Transverse colon (tissue), 4 donors: ENCODE results near the gene GLIS1. TPM values are rescaled to one million over a fixed set of nuclear protein-coding genes. Genes with fewer than 3 reads are reported as not detected.

Source experiments
- DNase-seq: peaks from one replicate; pipeline ENCODE4 v3.0.0-alpha.2; 2019
- H3K27ac ChIP-seq, 4 donors: fragments of 200-600 bp; sonication (generic); 2 replicates each; pipeline ENCODE4 v1.5.1; 2016 to 2018; ENCODE audit warnings: inconsistent platforms in 4 of 4
- H3K27me3 ChIP-seq: fragments of 200-600 bp; sonication (generic); 2 replicates; pipeline ENCODE4 v1.5.1; 2017; ENCODE audit warnings: inconsistent platforms
- H3K36me3 ChIP-seq, 4 donors: fragments of 200-600 bp; sonication (generic); 2 replicates each; pipeline ENCODE4 v1.5.1; 2017 to 2019; ENCODE audit warnings: inconsistent platforms in 4 of 4
- H3K4me1 ChIP-seq, 4 donors: fragments of 200-600 bp; sonication (generic); 2 replicates each; pipeline ENCODE4 v1.5.1; 2017 to 2020; ENCODE audit warnings: inconsistent platforms in 4 of 4
- H3K4me3 ChIP-seq, 4 donors: fragments of 200-600 bp; sonication (generic); 1 replicate in 1 of 4; 2 replicates in 3 of 4; pipeline versions ENCODE4 v1.5.1 to v1.6.1; 2017 to 2019; ENCODE audit warnings: inconsistent platforms in 4 of 4
- H3K9me3 ChIP-seq, 2 donors: fragments of 200-600 bp; sonication (generic); 2 replicates each; pipeline ENCODE4 v1.5.1; 2017 to 2019; ENCODE audit warnings: inconsistent platforms in 2 of 2
- CTCF ChIP-seq, 5 experiments: fragments of 200-600 bp in 3 of 5; fragments of 450-650 bp in 2 of 5; sonication (generic) in 3 of 5; IDR thresholded peaks; 1 replicate in 2 of 5; 2 replicates in 3 of 5; pipeline ENCODE4 v1.5.1; 2016 to 2017; ENCODE audit warnings: antibody characterized with exemption in 5 of 5, inconsistent platforms in 3 of 5, mild to moderate bottlenecking in 2 of 5, moderate library complexity in 1 of 5
- EP300 ChIP-seq: sonication (generic); formaldehyde crosslinking; IDR thresholded peaks from one replicate; pipeline ENCODE4 v1.6.1; 2017; ENCODE audit warnings: antibody characterized with exemption, low read depth
- POLR2A ChIP-seq: fragments of 450-650 bp; IDR thresholded peaks from one replicate; pipeline ENCODE4 v1.6.1; 2016; ENCODE audit warnings: antibody characterized with exemption, mild to moderate bottlenecking, moderate library complexity
- POLR2AphosphoS5 ChIP-seq, 3 donors: sonication (generic); formaldehyde crosslinking; IDR thresholded peaks; one replicate each; pipeline ENCODE4 v1.6.1; 2016; ENCODE audit warnings: antibody characterized with exemption in 3 of 3
- WGBS, 2 donors: methylation state at CpG; one replicate each; pipeline ENCODE4 v1.1.5; 2018; ENCODE audit warnings: low coverage in 1 of 2; 5-methylcytosine and 5-hydroxymethylcytosine counted together
- in situ Hi-C, 4 donors: fragments of 200-750 bp; cut with MboI; loops; one replicate each; pipeline versions ENCODE4 v1.15.0 to v1.15.1; 2017; ENCODE audit warnings: low sequenced_read_pairs in 3 of 4, low pct_ligation_motif_present in 1 of 4, low pct_unique_long_range_greater_than_20kb in 1 of 4
- intact Hi-C: fragments of 100-400 bp; cut with DNase I; formaldehyde crosslinking; loops from one replicate; pipeline ENCODE4 v1.15.1; 2023; ENCODE audit warnings: low total_unique reads
- total RNA-seq, 4 donors: library from RNA; depleted of rRNA; stranded (reverse); fragments of >200 nt; gene quantifications; one replicate each; pipeline ENCODE4 v1.1.0, GENCODE V29; 2016

GLIS1 gene
- total RNA-seq, 4 donors from 2014 or later = 0.16 to 0.75 (median 0.27) TPM; not detected in 1

DNA sequence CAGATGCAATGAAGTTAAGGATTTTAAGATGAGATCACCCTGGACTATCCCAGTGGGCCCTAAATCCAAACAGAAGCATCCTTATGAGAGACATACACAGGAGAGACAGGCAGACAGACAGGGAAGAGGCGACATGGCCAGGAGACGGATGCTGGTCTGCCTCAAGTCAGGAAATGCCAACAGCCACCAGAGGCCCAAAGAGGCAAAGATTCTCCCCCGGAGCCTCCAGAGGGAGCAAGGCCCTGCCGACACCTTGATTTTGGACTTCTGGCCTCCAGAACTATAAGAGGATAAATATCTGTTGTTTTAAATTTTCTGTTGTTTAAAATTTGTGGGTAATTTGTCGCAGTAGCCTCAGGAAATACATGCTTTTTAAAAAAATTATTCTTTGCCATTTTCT lies 116.4 kb downstream of the GLIS1 start:
- Histone ChIP-seq H3K27me3 (no peaks in the 10 kb centered on the region), H3K27ac (no peak overlapping the region), H3K36me3 (no peaks in the 10 kb centered on the region), H3K4me3 (no peak overlapping the region), H3K4me1 (no peaks in the 10 kb centered on the region), H3K9me3 (no peaks in the 10 kb centered on the region)
- intact Hi-C loops = no loop called here
- WGBS, 2 donors = 90 to 94% methylated on average over 3 to 5 of the region's 5 CpGs
- TF ChIP-seq POLR2AphosphoS5 (IDR thresholded peaks at IDR 0.05) (no peak), CTCF (IDR thresholded peaks at IDR 0.05) (no peak), EP300 (no peak), POLR2A (no peak)
- in situ Hi-C loops = no loop called here
- DNase-seq = no peak

DNA sequence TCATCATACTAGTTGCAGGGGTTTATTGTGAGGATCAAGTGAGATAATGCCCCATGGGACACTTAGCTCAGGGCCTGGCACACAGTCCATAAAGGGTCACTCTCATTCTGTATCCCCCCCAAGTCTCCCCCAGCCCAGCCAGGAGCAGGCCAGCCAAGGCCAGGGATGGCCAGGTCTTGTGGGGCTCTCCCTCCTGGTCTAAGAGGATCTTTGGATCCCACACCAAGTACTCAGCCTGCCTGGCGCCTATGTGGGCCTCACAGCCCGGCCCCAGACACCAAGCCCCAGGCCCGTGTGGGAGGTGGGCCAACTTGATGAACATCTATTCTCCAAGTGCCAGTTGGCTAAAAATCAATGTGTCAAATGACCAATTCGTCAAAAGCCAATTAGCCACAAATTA lies 117.8 kb downstream of the GLIS1 start:
- DNase-seq = no peak
- no peak overlapping the region for H3K4me3 ChIP-seq
- H3K36me3 ChIP-seq = no peaks in the 10 kb centered on the region
- intact Hi-C loops (no loop called here), in situ Hi-C loops (no loop called here)
- no peak for TF ChIP-seq CTCF (IDR thresholded peaks at IDR 0.05)
- no peak for TF ChIP-seq EP300
- TF ChIP-seq POLR2AphosphoS5 (IDR thresholded peaks at IDR 0.05) = no peak
- TF ChIP-seq POLR2A = no peak
- no peaks in the 10 kb centered on the region for H3K4me1 ChIP-seq
- H3K27me3 ChIP-seq = no peaks in the 10 kb centered on the region
- no peaks in the 10 kb centered on the region for H3K9me3 ChIP-seq
- 67 to 79% methylated on average over 1 to 4 of the region's 4 CpGs for WGBS, 2 donors
- no peak overlapping the region for H3K27ac ChIP-seq

- Histone ChIP-seq H3K27ac (no peak overlapping the region), H3K36me3 (no peaks in the 10 kb centered on the region), H3K4me1 (no peaks in the 10 kb centered on the region), H3K9me3 (no peaks in the 10 kb centered on the region), H3K27me3 (no peaks in the 10 kb centered on the region), H3K4me3 (no peak overlapping the region)
- in situ Hi-C loops (no loop called here), intact Hi-C loops (no loop called here)
- DNase-seq = peak; percentile 7
- 61% methylated on average over 22 of the region's 22 CpGs; no CpG with 5 or more reads in 1 of the 2 donors for WGBS, 2 donors
- TF ChIP-seq POLR2A = no peak
- no peak for TF ChIP-seq CTCF (IDR thresholded peaks at IDR 0.05)
- no peak for TF ChIP-seq POLR2AphosphoS5 (IDR thresholded peaks at IDR 0.05)
- no peak for TF ChIP-seq EP300
These were observed 118.7 kb downstream of the GLIS1 start for GRCh38 chr1:53620061-53620855.

DNA sequence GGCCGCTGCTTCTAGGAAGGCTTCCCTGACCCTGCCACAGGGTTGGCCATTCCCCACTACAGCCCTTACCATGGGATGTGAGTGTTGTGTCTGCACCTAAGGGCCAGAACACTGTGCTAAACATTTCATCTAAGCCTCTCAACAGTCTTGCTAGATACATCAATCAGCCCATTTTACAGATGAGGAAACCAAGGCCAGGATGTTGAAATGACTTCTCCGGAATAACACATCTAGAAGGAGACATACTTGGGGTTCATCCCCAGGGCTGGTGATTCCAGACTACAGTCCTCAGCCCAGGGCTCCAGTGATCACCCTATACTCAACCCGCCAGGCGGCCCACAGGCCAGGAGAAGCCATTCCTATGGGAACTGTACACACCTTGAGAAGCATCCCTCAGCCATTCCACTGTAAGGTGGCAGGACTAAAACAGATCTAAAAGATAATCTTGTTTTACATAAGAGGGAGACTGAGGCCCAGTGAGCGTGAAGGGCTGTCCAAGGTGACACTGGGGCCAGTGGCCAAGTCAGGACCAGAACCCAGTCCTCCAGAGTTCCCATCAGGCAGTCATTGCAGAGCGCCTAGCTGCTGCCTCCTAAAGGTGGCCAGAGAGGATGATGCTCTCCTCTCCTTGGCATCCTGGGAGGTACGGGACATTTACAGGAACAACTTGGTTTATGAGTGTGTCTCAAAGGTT lies 119.5 kb downstream of the GLIS1 start:
- H3K9me3 ChIP-seq = no peaks in the 10 kb centered on the region
- 92% methylated on average over 7 of the region's 7 CpGs; no CpG with 5 or more reads in 1 of the 2 donors for WGBS, 2 donors
- no peak overlapping the region for H3K27ac ChIP-seq
- TF ChIP-seq POLR2A (no peak), POLR2AphosphoS5 (IDR thresholded peaks at IDR 0.05) (no peak), EP300 (no peak), CTCF (IDR thresholded peaks at IDR 0.05) (no peak)
- no peaks in the 10 kb centered on the region for H3K4me1 ChIP-seq
- in situ Hi-C loops (no loop called here), intact Hi-C loops (no loop called here)
- H3K27me3 ChIP-seq = no peaks in the 10 kb centered on the region
- H3K4me3 ChIP-seq = no peak overlapping the region
- H3K36me3 ChIP-seq = no peaks in the 10 kb centered on the region
- DNase-seq = peak; percentile 5
